Skin epidermis (tissue), 12 donors: Measurements from ENCODE around the gene IL36B.
"Not testable (repeated sequence)": the region's sequence is repeated elsewhere in the genome, so short reads cannot be mapped to it uniquely, and the experiment has no call there.

Source experiments
- H3K27ac ChIP-seq, 21 experiments: fragments of 200-600 bp; sonication (generic) in 11 of 21; one replicate each; pipeline ENCODE4 v1.5.0; 2020; ENCODE audit warnings: mild to moderate bottlenecking in 3 of 21, inconsistent platforms in 2 of 21, moderate library complexity in 2 of 21
- H3K4me3 ChIP-seq, 7 experiments: fragments of 200-600 bp; sonication (generic) in 2 of 7; one replicate each; pipeline ENCODE4 v1.5.0; 2020; ENCODE audit warnings: inconsistent platforms in 2 of 7, mild to moderate bottlenecking in 2 of 7, moderate library complexity in 1 of 7

IL36B gene

GRCh38 chr2:113052396-113052917, at the start of gene IL36B:
IL36B (minus strand) TSS chr2:113052867.
- H3K27ac ChIP-seq = no peak within 1 kb of the TSS

GRCh38 chr2:113102133-113102532, 49.5 kb upstream of the IL36B start:
- no peak overlapping the region for H3K4me3 ChIP-seq
- H3K27ac ChIP-seq = no peak overlapping the region

More at GRCh38 chr2:113052396-113052917, at the start of gene IL36B:
- no peak within 1 kb of the TSS for H3K4me3 ChIP-seq

GRCh38 chr2:113098532-113098931, 45.9 kb upstream of the IL36B start:
- no peak overlapping the region for H3K27ac ChIP-seq
- no peak overlapping the region for H3K4me3 ChIP-seq

GRCh38 chr2:113098041-113098440, 45.4 kb upstream of the IL36B start:
- no peak overlapping the region for H3K27ac ChIP-seq
- no peak overlapping the region for H3K4me3 ChIP-seq

GRCh38 chr2:113096842-113097618, 44.4 kb upstream of the IL36B start:
- H3K27ac ChIP-seq, H3K4me3 ChIP-seq: not testable (repeated sequence)

- H3K27ac ChIP-seq = not testable (repeated sequence)
These were observed 43.6 kb upstream of the IL36B start for GRCh38 chr2:113096306-113096705.

GRCh38 chr2:113093613-113093977, 40.9 kb upstream of the IL36B start:
- H3K27ac ChIP-seq = no peak overlapping the region

More at GRCh38 chr2:113096306-113096705, 43.6 kb upstream of the IL36B start:
- not testable (repeated sequence) for H3K4me3 ChIP-seq

GRCh38 chr2:113092864-113093612, 40.4 kb upstream of the IL36B start:
- Histone ChIP-seq H3K4me3 (no peak overlapping the region), H3K27ac (no peak overlapping the region)

More at GRCh38 chr2:113093613-113093977, 40.9 kb upstream of the IL36B start:
- H3K4me3 ChIP-seq = no peak overlapping the region

GRCh38 chr2:113091231-113091896, 38.7 kb upstream of the IL36B start:
- H3K4me3 ChIP-seq = no peak overlapping the region
- peak overlapping the region in 2 of 21 experiments; percentile 16 to 17 for H3K27ac ChIP-seq

- no peak overlapping the region for H3K4me3 ChIP-seq
- H3K27ac ChIP-seq = no peak overlapping the region
These were observed 37.2 kb upstream of the IL36B start for GRCh38 chr2:113089916-113090315.

- Histone ChIP-seq H3K4me3 (no peak overlapping the region), H3K27ac (no peak overlapping the region)
These were observed 35.7 kb upstream of the IL36B start for GRCh38 chr2:113088213-113088992.

GRCh38 chr2:113085542-113085941, 32.9 kb upstream of the IL36B start:
- Histone ChIP-seq H3K27ac (peak overlapping the region in 5 of 21 experiments; percentile 30 to 64 (median 46)), H3K4me3 (no peak overlapping the region)

GRCh38 chr2:113084249-113085000, 31.8 kb upstream of the IL36B start:
- H3K27ac ChIP-seq = no peak overlapping the region
- H3K4me3 ChIP-seq = no peak overlapping the region

- Histone ChIP-seq H3K4me3 (no peak overlapping the region), H3K27ac (no peak overlapping the region)
These were observed 30.6 kb upstream of the IL36B start for GRCh38 chr2:113083296-113083695.

- Histone ChIP-seq H3K27ac (no peak overlapping the region), H3K4me3 (no peak overlapping the region)
These were observed 29.0 kb upstream of the IL36B start for GRCh38 chr2:113081488-113082210.

GRCh38 chr2:113080134-113080533, 27.5 kb upstream of the IL36B start:
- peak overlapping the region in 2 of 21 experiments; percentile 7 to 61 for H3K27ac ChIP-seq
- H3K4me3 ChIP-seq = no peak overlapping the region

- H3K27ac ChIP-seq = peak overlapping the region in 7 of 21 experiments; percentile 4 to 76 (median 61)
- no peak overlapping the region for H3K4me3 ChIP-seq
These were observed 26.5 kb upstream of the IL36B start for GRCh38 chr2:113079131-113079530.

- Histone ChIP-seq H3K27ac (peak overlapping the region in 13 of 21 experiments; percentile 4 to 78 (median 62)), H3K4me3 (no peak overlapping the region)
These were observed 25.7 kb upstream of the IL36B start for GRCh38 chr2:113078350-113078839.
